Sigmoid colon (tissue), 7 donors: ENCODE results near the gene FBN3. TPM values are rescaled to one million over a fixed set of nuclear protein-coding genes. Genes with fewer than 3 reads are reported as not detected.

ENCODE experiments used
- DNase-seq: peaks from one replicate; pipeline ENCODE4 v3.0.0-alpha.2; 2019
- H3K27ac ChIP-seq, 4 donors: fragments of 200-600 bp; sonication (generic); one replicate each; pipeline ENCODE4 v1.5.1; 2016 to 2019; ENCODE audit warnings: mild to moderate bottlenecking in 1 of 4
- H3K27me3 ChIP-seq, 3 donors: fragments of 200-600 bp; sonication (generic); one replicate each; pipeline ENCODE4 v1.5.1; 2019; ENCODE audit warnings: mild to moderate bottlenecking in 1 of 3
- H3K36me3 ChIP-seq, 4 donors: fragments of 200-600 bp; sonication (generic); one replicate each; pipeline ENCODE4 v1.5.1; 2016 to 2019
- H3K4me1 ChIP-seq, 4 donors: fragments of 200-600 bp; sonication (generic); one replicate each; pipeline ENCODE4 v1.5.1; 2017 to 2019
- H3K4me3 ChIP-seq, 4 donors: fragments of 200-600 bp; sonication (generic); one replicate each; pipeline ENCODE4 v1.5.1; 2017 to 2019; ENCODE audit warnings: mild to moderate bottlenecking in 2 of 4, moderate library complexity in 1 of 4
- H3K9me3 ChIP-seq, 4 donors: fragments of 200-600 bp in 3 of 4; sonication (generic) in 3 of 4; one replicate each; pipeline versions ENCODE4 v1.5.1 to v1.6.1; 2013 to 2019
- CTCF ChIP-seq, 4 experiments: fragments of 450-650 bp in 3 of 4; fragments of 200-600 bp in 1 of 4; IDR thresholded peaks; one replicate each; pipeline ENCODE4 v1.5.1; 2016 to 2019; ENCODE audit warnings: antibody characterized with exemption in 4 of 4, mild to moderate bottlenecking in 3 of 4, moderate library complexity in 2 of 4
- EP300 ChIP-seq, 4 donors: sonication (generic); formaldehyde crosslinking; IDR thresholded peaks; one replicate each; pipeline ENCODE4 v1.6.1; 2017; ENCODE audit warnings: antibody characterized with exemption in 4 of 4
- POLR2A ChIP-seq, 2 donors: fragments of 450-650 bp; IDR thresholded peaks; one replicate each; pipeline ENCODE4 v1.6.1; 2016; ENCODE audit warnings: antibody characterized with exemption in 2 of 2, mild to moderate bottlenecking in 2 of 2, moderate library complexity in 2 of 2
- POLR2AphosphoS5 ChIP-seq, 4 donors: sonication (generic); formaldehyde crosslinking; IDR thresholded peaks; one replicate each; pipeline ENCODE4 v1.6.1; 2017; ENCODE audit warnings: antibody characterized with exemption in 4 of 4
- WGBS, 2 donors: extraction: QIAGEN DNeasy Blood & Tissue Kit; methylation state at CpG; one replicate each; pipeline ENCODE4 v1.1.7; 2013; 5-methylcytosine and 5-hydroxymethylcytosine counted together
- intact Hi-C: fragments of 100-400 bp; cut with DNase I; formaldehyde crosslinking; loops from one replicate; pipeline ENCODE4 v1.15.1; 2023
- polyA plus RNA-seq, 3 donors: library from polyadenylated mRNA; stranded (reverse); fragments of 200-250 nt; gene quantifications; one replicate each; pipeline ENCODE4 v1.2.3, GENCODE V29; 2013
- total RNA-seq, 4 donors: library from RNA; depleted of rRNA; stranded (reverse); fragments of >200 nt; gene quantifications; one replicate each; pipeline ENCODE4 v1.1.0, GENCODE V29; 2016
- donor health status: healthy with polysubstance abuse.
- donor health status: Bipolar disorder and iron deficiency.
- donor health status: healthy.

Gene FBN3
- total and polyA plus RNA-seq, 7 donors = 0.06 TPM; not detected in 6

DNA sequence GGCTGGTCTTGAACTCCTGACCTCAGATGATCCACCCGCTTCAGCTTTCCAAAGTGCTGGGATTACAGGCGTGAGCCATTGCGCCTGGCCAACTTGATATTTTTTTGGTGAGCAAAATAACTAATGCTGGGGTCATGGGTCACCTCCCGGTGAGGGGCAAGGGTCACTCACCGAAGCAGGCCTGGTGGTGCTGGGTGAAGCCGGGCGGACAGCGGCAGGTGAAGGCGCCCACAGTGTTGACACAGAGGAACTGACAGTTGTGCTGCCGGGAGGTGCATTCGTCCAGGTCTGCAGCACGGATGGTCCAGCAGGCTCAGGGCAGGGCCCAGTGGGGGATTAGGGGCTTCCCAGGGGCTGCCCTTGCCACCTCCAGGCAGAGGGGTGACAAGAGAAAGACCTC lies 68.6 kb downstream of the FBN3 start:
- Histone ChIP-seq H3K27me3 (no peaks in the 10 kb centered on the region), H3K27ac (no peak overlapping the region), H3K36me3 (no peaks in the 10 kb centered on the region), H3K4me1 (no peaks in the 10 kb centered on the region), H3K9me3 (no peaks in the 10 kb centered on the region), H3K4me3 (no peak overlapping the region)
- DNase-seq = no peak
- WGBS, 2 donors = 90% methylated on average over 12 of the region's 12 CpGs
- TF ChIP-seq POLR2AphosphoS5 (IDR thresholded peaks at IDR 0.05) = no peak
- TF ChIP-seq POLR2A (IDR thresholded peaks at IDR 0.05) = no peak
- TF ChIP-seq CTCF (IDR thresholded peaks at IDR 0.05) = no peak
- no peak for TF ChIP-seq EP300 (IDR thresholded peaks at IDR 0.05)
- intact Hi-C loops = no loop called here

- Histone ChIP-seq H3K36me3 (no peaks in the 10 kb centered on the region), H3K4me3 (no peak overlapping the region), H3K9me3 (no peaks in the 10 kb centered on the region), H3K4me1 (no peaks in the 10 kb centered on the region), H3K27ac (no peak overlapping the region), H3K27me3 (no peaks in the 10 kb centered on the region)
- intact Hi-C loops = no loop called here
- no peak for DNase-seq
- WGBS, 2 donors = 87 to 90% methylated on average over 6 of the region's 6 CpGs
- no peak for TF ChIP-seq POLR2AphosphoS5 (IDR thresholded peaks at IDR 0.05)
- no peak for TF ChIP-seq EP300 (IDR thresholded peaks at IDR 0.05)
Measured at GRCh38 chr19:8079988-8080387, 69.4 kb downstream of the FBN3 start.

DNA sequence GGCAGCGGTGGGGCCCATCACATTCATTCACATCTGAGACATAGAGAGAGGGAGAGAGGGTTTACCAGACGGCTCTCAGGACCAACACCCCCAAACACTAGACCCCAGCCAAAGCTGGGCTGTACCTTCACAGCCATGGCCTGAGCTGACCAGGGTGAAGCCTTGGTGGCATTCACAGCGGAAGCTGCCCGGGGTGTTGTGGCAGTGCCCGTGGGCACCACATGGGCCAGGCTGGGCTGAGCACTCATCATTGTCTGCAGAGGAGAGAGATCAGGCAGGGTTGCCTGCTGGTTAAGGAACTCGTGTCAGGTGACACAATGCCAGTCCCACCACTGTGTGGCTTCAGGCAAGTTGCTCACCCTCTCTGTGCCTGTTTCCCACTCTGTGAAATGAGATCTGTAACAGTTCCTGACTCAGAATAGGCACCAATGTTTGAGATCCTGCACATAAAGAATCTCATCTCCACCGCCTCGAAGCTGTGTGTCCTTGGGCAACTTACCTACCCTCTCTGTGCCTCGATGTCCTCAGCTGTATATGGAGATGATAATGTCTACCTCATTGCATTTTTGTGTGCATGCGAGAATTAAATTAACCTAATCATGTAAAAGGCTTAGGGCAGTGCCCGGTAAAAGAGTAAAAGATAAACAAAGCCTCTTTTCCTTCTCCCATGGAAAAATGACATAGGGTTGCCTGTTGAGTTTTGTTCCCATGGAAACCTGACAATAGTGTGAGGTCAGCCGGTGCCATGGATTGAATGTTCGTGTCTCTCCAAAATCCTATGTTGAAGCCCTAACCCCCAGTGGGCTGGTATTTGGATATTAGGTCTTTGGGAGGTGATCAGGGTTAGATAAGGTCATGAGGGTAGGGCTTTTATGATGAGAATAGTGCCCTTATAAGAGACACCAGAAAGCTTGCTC lies 74.0 kb downstream of the FBN3 start:
- 68 to 81% methylated on average over 13 of the region's 13 CpGs for WGBS, 2 donors
- H3K36me3 ChIP-seq = no peaks in the 10 kb centered on the region
- H3K9me3 ChIP-seq = peaks cover 0 to 5% (median 3%) of the 10 kb centered on the region in 4 donors
- intact Hi-C loops = no loop called here
- no peak overlapping the region for H3K4me3 ChIP-seq
- H3K27me3 ChIP-seq = no peaks in the 10 kb centered on the region
- no peak overlapping the region for H3K27ac ChIP-seq
- no peaks in the 10 kb centered on the region for H3K4me1 ChIP-seq
- TF ChIP-seq POLR2A (IDR thresholded peaks at IDR 0.05) (no peak), CTCF (IDR thresholded peaks at IDR 0.05) (no peak), POLR2AphosphoS5 (IDR thresholded peaks at IDR 0.05) (no peak), EP300 (IDR thresholded peaks at IDR 0.05) (no peak)
- DNase-seq = no peak

GRCh38 chr19:8074501-8074900 lies 74.9 kb downstream of the FBN3 start:
- intact Hi-C loops = no loop called here
- no peaks in the 10 kb centered on the region for H3K36me3 ChIP-seq
- H3K27ac ChIP-seq = no peak overlapping the region
- H3K9me3 ChIP-seq = peaks cover 3 to 10% (median 7%) of the 10 kb centered on the region in 4 donors
- no peak for DNase-seq
- no peaks in the 10 kb centered on the region for H3K27me3 ChIP-seq
- WGBS, 2 donors = 88 to 93% methylated on average over 1 of the region's 1 CpG
- H3K4me3 ChIP-seq = no peak overlapping the region
- H3K4me1 ChIP-seq = no peaks in the 10 kb centered on the region
- TF ChIP-seq POLR2AphosphoS5 (IDR thresholded peaks at IDR 0.05) (no peak), EP300 (IDR thresholded peaks at IDR 0.05) (no peak), POLR2A (IDR thresholded peaks at IDR 0.05) (no peak), CTCF (IDR thresholded peaks at IDR 0.05) (no peak)

- Histone ChIP-seq H3K27me3 (no peaks in the 10 kb centered on the region), H3K4me1 (no peaks in the 10 kb centered on the region), H3K27ac (no peak overlapping the region), H3K36me3 (no peaks in the 10 kb centered on the region), H3K9me3 (peaks cover 7 to 16% (median 11%) of the 10 kb centered on the region in 4 donors), H3K4me3 (no peak overlapping the region)
- WGBS, 2 donors = 86 to 90% methylated on average over 15 of the region's 15 CpGs
- DNase-seq = no peak
- TF ChIP-seq EP300 (IDR thresholded peaks at IDR 0.05) (no peak), CTCF (IDR thresholded peaks at IDR 0.05) (no peak), POLR2A (IDR thresholded peaks at IDR 0.05) (no peak), POLR2AphosphoS5 (IDR thresholded peaks at IDR 0.05) (no peak)
- intact Hi-C loops = no loop called here
Measured at GRCh38 chr19:8071912-8072311, 77.5 kb downstream of the FBN3 start.
